ENCODE results near the gene GLIS1.
"Not testable (repeated sequence)": the region's sequence is repeated elsewhere in the genome, so short reads cannot be mapped to it uniquely, and the experiment has no call there.

The GLIS1 gene

GRCh38 chr1:53769184-53769583 lies 30.2 kb upstream of the GLIS1 start:
- no peak for TF ChIP-seq CTCF (IDR thresholded peaks at IDR 0.05; ENCODE audit: low read depth, low read length)
- H3K4me3 ChIP-seq (ENCODE audit: low read depth, low read length): no peak overlapping the region

GRCh38 chr1:53766831-53767405 lies 28.0 kb upstream of the GLIS1 start:
- no peak for TF ChIP-seq CTCF (IDR thresholded peaks at IDR 0.05; ENCODE audit: low read depth, low read length)
- peak overlapping the region; percentile 22; the same call in 1 of the 2 replicates for H3K4me3 ChIP-seq (ENCODE audit: low read depth, low read length)

GRCh38 chr1:53766194-53766742 lies 27.3 kb upstream of the GLIS1 start:
- no peak for TF ChIP-seq CTCF (IDR thresholded peaks at IDR 0.05; ENCODE audit: low read depth, low read length)
- no peak overlapping the region for H3K4me3 ChIP-seq (ENCODE audit: low read depth, low read length)

- no peak overlapping the region for H3K4me3 ChIP-seq (ENCODE audit: low read depth, low read length)
- no peak for TF ChIP-seq CTCF (IDR thresholded peaks at IDR 0.05; ENCODE audit: low read depth, low read length)
These were observed 26.7 kb upstream of the GLIS1 start for GRCh38 chr1:53765657-53766056.

- H3K4me3 ChIP-seq (ENCODE audit: low read depth, low read length): no peak overlapping the region
- no peak for TF ChIP-seq CTCF (IDR thresholded peaks at IDR 0.05; ENCODE audit: low read depth, low read length)
These were observed 24.9 kb upstream of the GLIS1 start for GRCh38 chr1:53763911-53764310.

GRCh38 chr1:53763461-53763860 lies 24.5 kb upstream of the GLIS1 start:
- no peak for TF ChIP-seq CTCF (IDR thresholded peaks at IDR 0.05; ENCODE audit: low read depth, low read length)

GRCh38 chr1:53760497-53760896 lies 21.5 kb upstream of the GLIS1 start:
- not testable (repeated sequence) for H3K4me3 ChIP-seq (ENCODE audit: low read depth, low read length)

More at GRCh38 chr1:53763461-53763860, 24.5 kb upstream of the GLIS1 start:
- H3K4me3 ChIP-seq (ENCODE audit: low read depth, low read length): no peak overlapping the region

GRCh38 chr1:53755874-53756273 lies 16.9 kb upstream of the GLIS1 start:
- H3K4me3 ChIP-seq (ENCODE audit: low read depth, low read length): no peak overlapping the region
- TF ChIP-seq CTCF (IDR thresholded peaks at IDR 0.05; ENCODE audit: low read depth, low read length): no peak

Measured in WI38 (cell line).